ENCODE data around the gene ATP8A1. TPM values are rescaled to one million over a fixed set of nuclear protein-coding genes. Genes with fewer than 3 reads are reported as not detected.

The ATP8A1 gene
- total and polyA plus RNA-seq, 2 of the 8 experiments (the other 6 are each of a cell fraction or from before 2014, with no cell fraction given) = 3.7 to 14.9 TPM

DNA sequence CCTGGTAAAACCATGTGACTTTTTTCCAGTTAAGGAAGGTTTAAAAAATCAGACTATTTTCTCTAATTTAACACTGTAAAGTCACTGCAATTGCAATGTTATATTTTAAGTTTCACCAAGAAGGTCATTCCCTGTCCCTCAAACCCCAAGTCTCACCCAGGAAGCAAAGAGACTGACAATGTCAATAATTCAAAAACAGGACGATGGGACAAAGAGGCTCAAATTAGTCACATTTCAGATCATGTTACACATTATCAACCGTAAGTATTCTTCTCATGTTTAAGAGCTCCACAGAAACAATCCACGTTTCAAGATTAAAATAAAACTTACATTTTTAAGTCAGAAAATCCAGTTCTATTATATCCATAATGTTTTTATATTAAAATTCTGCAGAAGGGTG is 246.5 kb downstream of the ATP8A1 start:
- no peak overlapping the region for H2AFZ ChIP-seq (ENCODE audit: low read length)
- H3K4me1 ChIP-seq (replicated peaks in 1 of 4; ENCODE audit: control insufficient read depth in 3 of 4, insufficient read depth in 4 of 4, low read length in 3 of 4) = peaks cover 0 to 4% (median 0%) of the 10 kb centered on the region in 4 experiments; a peak in 1 of 7 replicates
- TF ChIP-seq, protein P1, sequence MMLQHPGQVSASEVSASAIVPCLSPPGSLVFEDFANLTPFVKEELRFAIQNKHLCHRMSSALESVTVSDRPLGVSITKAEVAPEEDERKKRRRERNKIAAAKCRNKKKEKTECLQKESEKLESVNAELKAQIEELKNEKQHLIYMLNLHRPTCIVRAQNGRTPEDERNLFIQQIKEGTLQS (IDR thresholded peaks at IDR 0.05; ENCODE audit: insufficient read depth, low read depth, low read length) = no peak
- TF ChIP-seq FOSL1 (IDR thresholded peaks at IDR 0.05; ENCODE audit: insufficient read depth, low read depth, low read length) (no peak), YY1 (IDR thresholded peaks at IDR 0.05; ENCODE audit: low read depth, low read length) (no peak), POU5F1 (IDR thresholded peaks at IDR 0.05; ENCODE audit: low read depth, low read length) (no peak), ZNF274 (IDR thresholded peaks at IDR 0.05; ENCODE audit: borderline replicate concordance, extremely low read depth, low read length) (no peak), CBX5 (IDR thresholded peaks at IDR 0.05; ENCODE audit: low read depth, low read length) (no peak), KDM4A (IDR thresholded peaks at IDR 0.05; ENCODE audit: low read depth, low read length, severe bottlenecking) (no peak), POLR2AphosphoS5 (IDR thresholded peaks at IDR 0.05; ENCODE audit: low read depth, low read length) (no peak), BRCA1 (IDR thresholded peaks at IDR 0.05; ENCODE audit: low read depth, low read length) (no peak), SIX5 (IDR thresholded peaks at IDR 0.05; ENCODE audit: low read depth, low read length) (no peak), RNF2 (IDR thresholded peaks at IDR 0.05; ENCODE audit: borderline replicate concordance, low read depth, low read length, missing control alignments, poor library complexity, severe bottlenecking) (no peak), CEBPB (IDR thresholded peaks at IDR 0.05; ENCODE audit: low read depth, low read length) (no peak), TAF1 (IDR thresholded peaks at IDR 0.05; ENCODE audit: low read depth, low read length) (no peak), CHD2 (IDR thresholded peaks at IDR 0.05; ENCODE audit: low read length) (no peak), ASH2L (IDR thresholded peaks at IDR 0.05; ENCODE audit: low read length) (no peak)

More for the DNA sequence above, 246.5 kb downstream of the ATP8A1 start:
- Histone ChIP-seq H3K23me2 (ENCODE audit: low read depth, low read length) (no peaks in the 10 kb centered on the region), H4K5ac (ENCODE audit: insufficient read length, low read depth, low read length) (no peak overlapping the region), H3K27ac (ENCODE audit: low read depth, low read length) (no peak overlapping the region), H3K56ac (replicated peaks; ENCODE audit: insufficient read length, low read depth, low read length) (no peak overlapping the region), H2AK5ac (ENCODE audit: low read depth, low read length) (no peak overlapping the region), H4K91ac (replicated peaks; ENCODE audit: insufficient read length, low read length) (no peak overlapping the region), H3K9me3 (ENCODE audit: insufficient read depth in 2 of 2, low read depth in 1 of 2, low read length in 1 of 2) (no peaks in the 10 kb centered on the region), H3K4me3 (ENCODE audit: extremely low read depth in 1 of 4, insufficient read depth in 2 of 4, low read depth in 3 of 4, low read length in 4 of 4) (no peak overlapping the region), H3K18ac (ENCODE audit: extremely low read depth, low read length) (no peak overlapping the region), H3K79me1 (ENCODE audit: low read depth, low read length) (no peaks in the 10 kb centered on the region), H3K4ac (replicated peaks; ENCODE audit: insufficient read length, low read depth, low read length) (no peak overlapping the region), H3K4me2 (ENCODE audit: insufficient read depth in 1 of 2, low read depth in 2 of 2, low read length in 2 of 2) (no peak overlapping the region), H2BK5ac (ENCODE audit: low read depth, low read length) (no peak overlapping the region), H2BK15ac (ENCODE audit: low read length) (no peak overlapping the region), H2BK120ac (replicated peaks; ENCODE audit: low read depth, low read length) (no peak overlapping the region), H3K14ac (ENCODE audit: insufficient read length) (no peak overlapping the region), H3K27me3 (replicated peaks in 1 of 4; ENCODE audit: control insufficient read depth in 3 of 4, extremely low read depth in 1 of 4, insufficient read depth in 3 of 4, low read length in 3 of 4) (no peaks in the 10 kb centered on the region), H2BK12ac (ENCODE audit: low read depth, low read length) (no peak overlapping the region), H4K8ac (ENCODE audit: extremely low read depth, insufficient read depth, low read length) (no peak overlapping the region), H2BK20ac (ENCODE audit: low read length) (no peak overlapping the region), H3K23ac (ENCODE audit: insufficient read length) (no peak overlapping the region), H3K79me2 (ENCODE audit: control insufficient read depth in 1 of 2, insufficient read depth in 2 of 2, low read length in 2 of 2) (no peaks in the 10 kb centered on the region), H3K9ac (replicated peaks in 1 of 4; ENCODE audit: extremely low read depth in 1 of 4, low read depth in 3 of 4, low read length in 3 of 4) (no peak overlapping the region), H4K20me1 (replicated peaks in 1 of 2; ENCODE audit: control insufficient read depth in 1 of 2, insufficient read depth in 2 of 2, low read length in 2 of 2) (no peaks in the 10 kb centered on the region), H3K36me3 (ENCODE audit: control insufficient read depth in 2 of 4, insufficient read depth in 4 of 4, low read length in 3 of 4) (no peaks in the 10 kb centered on the region)
- ChIA-PET POLR2A (ENCODE audit: partially characterized antibody) (no interaction called here), CTCF (ENCODE audit: partially characterized antibody) (interaction anchor here (0.9 to 1.4 kb wide), 4 partner anchors 9 to 220 kb away, joined by 3 to 6 read pairs (median 3); no protein-coding TSS in a partner anchor)
- FAIRE-seq (no peak), DNase-seq (ENCODE audit: low read depth in 1 of 2, low spot score in 2 of 2) (no peak)
- 76% methylated on average over 3 of the region's 3 CpGs; no CpG with 5 or more reads in 1 of the 2 experiments for WGBS, 2 experiments (ENCODE audit: extremely low coverage in 1 of 2, insufficient coverage in 1 of 2, insufficient read length in 1 of 2, insufficient replicate concordance in 2 of 2, low coverage in 1 of 2, low lambda C conversion rate in 2 of 2, missing lambda C conversion rate in 1 of 2)
